K562 (cell line): ENCODE results near the gene CELA3B. TPM values are rescaled to one million over a fixed set of nuclear protein-coding genes. Genes with fewer than 3 reads are reported as not detected.
A peak's percentile ranks its signal among the peaks of the same experiment; 100 is the strongest.

Experiments used
- ARNT ChIP-seq, 2 experiments: fragments of 450-650 bp; IDR thresholded peaks; 2 replicates each; pipeline ENCODE4 v1.6.1; 2016; ENCODE audit warnings: mild to moderate bottlenecking in 1 of 2
- ATF1 ChIP-seq, 2 experiments: fragments of 450-650 bp in 1 of 2; IDR thresholded peaks; 2 replicates each; pipeline ENCODE4 v1.6.1; 2016; ENCODE audit warnings: missing compliant biosample characterization in 1 of 2, missing genetic modification characterization in 1 of 2
- BRCA1 ChIP-seq, 2 experiments: fragments of 450-650 bp in 1 of 2; sonication (generic) in 1 of 2; formaldehyde crosslinking in 1 of 2; IDR thresholded peaks; 2 replicates each; pipeline versions ENCODE4 v1.5.0 to v1.6.1; 2017 to 2020; ENCODE audit warnings: mild to moderate bottlenecking in 1 of 2, missing genetic modification reagents in 1 of 2
- BRF1 ChIP-seq: IDR thresholded peaks from 3 replicates; pipeline ENCODE4 v1.6.1; 2011; ENCODE audit warnings: borderline replicate concordance, mild to moderate bottlenecking; ENCODE audit not compliant: insufficient read length; ENCODE audit errors: extremely low read depth
- ELK1 ChIP-seq: sonication (generic); formaldehyde crosslinking; IDR thresholded peaks from 2 replicates; pipeline ENCODE4 v1.8.1; 2022; ENCODE audit warnings: missing genetic modification reagents
- GABPB2 ChIP-seq: fragments of 250-450 bp; sonication (Bioruptor Pico); conservative IDR thresholded peaks from 2 replicates; pipeline ENCODE4 v1.5.1; 2021; ENCODE audit warnings: mild to moderate bottlenecking
- ILF3 ChIP-seq: fragments of 450-650 bp; IDR thresholded peaks from 2 replicates; pipeline ENCODE4 v1.6.1; 2018; ENCODE audit warnings: antibody characterized with exemption, mild to moderate bottlenecking, moderate library complexity, borderline replicate concordance
- MECOM ChIP-seq: fragments of 250-450 bp; sonication (Bioruptor Pico); IDR thresholded peaks from 2 replicates; pipeline ENCODE4 v1.8.0; 2022; ENCODE audit warnings: inconsistent platforms
- MEF2A ChIP-seq: IDR thresholded peaks from 2 replicates; pipeline ENCODE4 v1.6.1; 2011; ENCODE audit warnings: low read depth, mild to moderate bottlenecking, low read length, moderate library complexity; ENCODE audit not compliant: control insufficient read depth
- PHB ChIP-seq: fragments of 250-450 bp; sonication (Bioruptor Pico); IDR thresholded peaks from 2 replicates; pipeline ENCODE4 v1.5.0; 2021
- PHB2 ChIP-seq: fragments of 450-650 bp; IDR thresholded peaks from 2 replicates; pipeline ENCODE4 v1.6.1; 2017; ENCODE audit warnings: low read depth
- PHTF2 ChIP-seq: fragments of 250-450 bp; sonication (Bioruptor Pico); IDR thresholded peaks from 2 replicates; pipeline ENCODE4 v1.5.0; 2021; ENCODE audit warnings: mild to moderate bottlenecking
- RBM22 ChIP-seq: fragments of 200-400 bp; formaldehyde crosslinking; IDR thresholded peaks from 2 replicates; pipeline ENCODE4 v1.6.1; 2018; ENCODE audit warnings: low read length, low read depth; ENCODE audit not compliant: poor library complexity, severe bottlenecking
- RREB1 ChIP-seq: fragments of 250-450 bp; sonication (Bioruptor Pico); IDR thresholded peaks from 2 replicates; pipeline ENCODE4 v1.4.0; 2020
- SP1 ChIP-seq: sonication (generic); formaldehyde crosslinking; IDR thresholded peaks from 2 replicates; pipeline ENCODE4 v1.8.1; 2022; ENCODE audit warnings: mild to moderate bottlenecking, missing genetic modification reagents
- SRSF7 ChIP-seq: fragments of 200-400 bp; formaldehyde crosslinking; optimal IDR thresholded peaks from 2 replicates; pipeline ENCODE3; 2017; ENCODE audit warnings: mild to moderate bottlenecking, low read depth, low read length
- polyA plus RNA-seq, 8 experiments: library from polyadenylated mRNA; depleted of rRNA in 4 of 8; stranded (reverse) in 5 of 8; unstranded in 3 of 8; fragments of >200 nt; fragmentation: Nextera tagmentation in 2 of 8; fragmentation: Illumina TruSeq in 1 of 8; extraction: Ambion mirVana in 2 of 8; extraction: Trizol in 1 of 8; gene quantifications; 2 replicates each; pipeline versions ENCODE4 v1.2.1 to v1.2.3, GENCODE V29; 2011 to 2014; ENCODE audit warnings: inconsistent platforms in 1 of 8, missing spikeins in 1 of 8
- total RNA-seq, 7 experiments: library from RNA; depleted of rRNA in 6 of 7; stranded (reverse); fragments of >200 nt in 6 of 7; fragmentation: Illumina TruSeq in 2 of 7; extraction: Trizol in 2 of 7; gene quantifications; 2 replicates each; pipeline versions ENCODE4 v1.2.1 to v1.2.3, GENCODE V29; 2011 to 2021; ENCODE audit warnings: low replicate concordance in 1 of 7
- TF ChIP-seq, protein P1 (sequence below), 2 experiments: IDR thresholded peaks; 2 replicates each; pipeline ENCODE4 v1.6.1; 2012; ENCODE audit warnings: improper control_type of control experiment in 2 of 2, low read depth in 2 of 2, low read length in 2 of 2, borderline replicate concordance in 1 of 2

Gene CELA3B
- total and polyA plus RNA-seq, 9 of the 15 experiments (the other 6 are each of a cell fraction or from before 2014, with no cell fraction given), result 3.1 TPM; not detected in 8

- TF ChIP-seq RREB1 (CRISPR knock-in tag) (no peak), MEF2A (no peak), ELK1 (CRISPR knock-in tag) (no peak), SP1 (no peak; the same call in 1 of the 2 replicates), ATF1 (CRISPR knock-in tag; IDR thresholded peaks at IDR 0.05) (no peak), ATF1 (tag; IDR thresholded peaks at IDR 0.05) (peak; percentile 82), ARNT (IDR thresholded peaks at IDR 0.05) (peak; percentile 63 to 79; a peak in 2 of 4 replicates), GABPB2 (no peak), MECOM (CRISPR knock-in tag) (0 out of 2 replicates have a peak, but pooled peaks have one; percentile 22), SRSF7 (no peak), PHB (CRISPR knock-in tag) (peak; percentile 83; the same call in 1 of the 2 replicates), BRF1 (no peak), BRCA1 (IDR thresholded peaks at IDR 0.05) (no peak), BRCA1 (CRISPR knock-in tag; IDR thresholded peaks at IDR 0.05) (no peak), PHTF2 (CRISPR knock-in tag) (no peak), PHB2 (peak; percentile 42; the same call in 1 of the 2 replicates), RBM22 (no peak), ILF3 (no peak)
- TF ChIP-seq, protein P1, sequence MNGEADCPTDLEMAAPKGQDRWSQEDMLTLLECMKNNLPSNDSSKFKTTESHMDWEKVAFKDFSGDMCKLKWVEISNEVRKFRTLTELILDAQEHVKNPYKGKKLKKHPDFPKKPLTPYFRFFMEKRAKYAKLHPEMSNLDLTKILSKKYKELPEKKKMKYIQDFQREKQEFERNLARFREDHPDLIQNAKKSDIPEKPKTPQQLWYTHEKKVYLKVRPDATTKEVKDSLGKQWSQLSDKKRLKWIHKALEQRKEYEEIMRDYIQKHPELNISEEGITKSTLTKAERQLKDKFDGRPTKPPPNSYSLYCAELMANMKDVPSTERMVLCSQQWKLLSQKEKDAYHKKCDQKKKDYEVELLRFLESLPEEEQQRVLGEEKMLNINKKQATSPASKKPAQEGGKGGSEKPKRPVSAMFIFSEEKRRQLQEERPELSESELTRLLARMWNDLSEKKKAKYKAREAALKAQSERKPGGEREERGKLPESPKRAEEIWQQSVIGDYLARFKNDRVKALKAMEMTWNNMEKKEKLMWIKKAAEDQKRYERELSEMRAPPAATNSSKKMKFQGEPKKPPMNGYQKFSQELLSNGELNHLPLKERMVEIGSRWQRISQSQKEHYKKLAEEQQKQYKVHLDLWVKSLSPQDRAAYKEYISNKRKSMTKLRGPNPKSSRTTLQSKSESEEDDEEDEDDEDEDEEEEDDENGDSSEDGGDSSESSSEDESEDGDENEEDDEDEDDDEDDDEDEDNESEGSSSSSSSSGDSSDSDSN (IDR thresholded peaks at IDR 0.05; ENCODE audit: borderline replicate concordance in 1 of 2, low read depth in 2 of 2, low read length in 2 of 2), result 0 out of 4 replicates have a peak, but pooled peaks of 1 of the 2 experiments have one; percentile 9
Observed at GRCh38 chr1:21937372-21938121, 39.3 kb upstream of the CELA3B start (continued).
